Large intestine (tissue), 3 donors: ENCODE data around the gene TBX2. TPM values are rescaled to one million over a fixed set of nuclear protein-coding genes. Genes with fewer than 3 reads are reported as not detected.
"Not testable (repeated sequence)": the region's sequence is repeated elsewhere in the genome, so short reads cannot be mapped to it uniquely, and the experiment has no call there.

Experiments used
- DNase-seq, 2 donors: peaks; one replicate each; pipeline versions ENCODE4 v3.0.0 to v3.0.0-alpha.2; 2013
- H3K27ac ChIP-seq: one replicate; pipeline ENCODE4 v1.5.1; 2013; ENCODE audit warnings: low read length
- H3K27me3 ChIP-seq: 2 replicates; pipeline ENCODE4 v1.6.1; 2013; ENCODE audit warnings: low read length; ENCODE audit not compliant: control insufficient read depth, insufficient read depth
- H3K36me3 ChIP-seq: 2 replicates; pipeline ENCODE4 v1.6.1; 2013; ENCODE audit warnings: low read length; ENCODE audit not compliant: control insufficient read depth, insufficient read depth
- H3K4me1 ChIP-seq: one replicate; pipeline ENCODE4 v1.6.1; 2013; ENCODE audit warnings: low read length; ENCODE audit not compliant: control insufficient read depth, insufficient read depth
- H3K4me3 ChIP-seq: one replicate; pipeline ENCODE4 v1.5.1; 2013; ENCODE audit warnings: low read length
- H3K9me3 ChIP-seq: one replicate; pipeline ENCODE4 v1.6.1; 2013; ENCODE audit warnings: mild to moderate bottlenecking, low read depth, low read length, moderate library complexity; ENCODE audit not compliant: control insufficient read depth
- WGBS: methylation state at CpG from one replicate; pipeline ENCODE4 v1.1.5; 2013; ENCODE audit warnings: low lambda C conversion rate; ENCODE audit not compliant: insufficient coverage; 5-methylcytosine and 5-hydroxymethylcytosine counted together
- polyA plus RNA-seq: library from polyadenylated mRNA; unstranded; fragments of 120-200 nt; gene quantifications from one replicate; pipeline ENCODE4 v1.2.1, GENCODE V29; 2013

Gene TBX2
- polyA plus RNA-seq, 1 donor = 12.0 TPM

- Histone ChIP-seq H3K9me3 (peaks cover 4% of the 10 kb centered on the region), H3K4me3 (no peak overlapping the region), H3K4me1 (no peaks in the 10 kb centered on the region), H3K27me3 (no peaks in the 10 kb centered on the region), H3K27ac (no peak overlapping the region), H3K36me3 (no peaks in the 10 kb centered on the region)
- DNase-seq = no peak
These were observed 36.6 kb downstream of the TBX2 start for GRCh38 chr17:61436273-61436672.

DNA sequence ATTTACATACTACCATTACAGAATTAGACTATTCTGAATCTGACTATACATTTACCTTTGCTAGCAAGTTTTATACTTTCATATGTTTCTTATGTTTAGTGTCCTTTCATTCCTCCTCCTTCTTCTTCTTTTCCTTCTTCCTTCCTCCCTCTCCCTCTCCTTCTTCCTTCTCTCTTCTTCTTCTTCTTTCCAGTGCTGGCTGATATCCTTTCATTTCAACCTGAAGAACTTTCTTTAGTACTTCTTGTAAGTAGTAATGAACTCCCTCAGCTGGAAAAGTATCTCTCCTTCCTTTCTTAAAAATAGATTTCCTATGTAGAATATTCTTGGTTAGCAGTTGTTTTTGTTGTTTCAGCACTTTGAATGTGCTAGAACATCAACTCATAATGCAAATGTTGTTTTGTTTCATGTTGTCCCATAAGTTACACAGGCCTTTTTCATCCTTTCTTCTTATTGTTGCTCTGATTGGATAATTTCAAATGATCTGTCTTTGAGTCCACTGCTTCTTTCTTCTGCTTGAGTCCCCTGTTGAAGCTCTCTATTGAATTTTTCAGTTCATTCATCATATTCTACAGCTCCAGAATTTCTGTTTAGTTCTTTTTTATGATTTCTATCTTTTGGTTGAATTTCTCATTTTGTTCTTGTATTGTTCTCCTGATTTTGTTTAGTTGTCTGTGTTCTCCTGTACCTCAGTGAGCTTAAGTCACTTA lies 37.5 kb downstream of the TBX2 start:
- Histone ChIP-seq H3K9me3 (peaks cover 4% of the 10 kb centered on the region), H3K4me3 (no peak overlapping the region), H3K36me3 (no peaks in the 10 kb centered on the region), H3K4me1 (peaks cover 3% of the 10 kb centered on the region), H3K27me3 (no peaks in the 10 kb centered on the region), H3K27ac (no peak overlapping the region)
- no peak for DNase-seq

DNA sequence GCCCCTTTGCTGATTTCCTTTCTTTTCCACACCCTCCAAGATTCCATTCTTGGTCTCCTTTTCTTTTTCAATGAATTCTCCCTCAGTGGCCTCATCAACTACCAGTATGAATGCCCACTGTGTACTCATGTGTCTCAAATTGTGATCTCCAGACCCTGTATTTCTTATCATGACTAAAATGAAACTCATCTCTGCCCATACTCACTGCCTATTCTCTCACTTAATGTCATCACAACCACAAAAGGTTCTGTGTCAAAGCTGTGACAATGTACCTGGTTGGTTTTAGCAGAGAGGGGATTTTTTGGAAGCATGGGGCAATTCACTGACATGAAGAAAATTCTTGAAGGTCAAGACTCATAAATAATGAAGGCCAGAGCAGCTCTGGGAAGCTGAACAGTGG lies 41.1 kb downstream of the TBX2 start:
- Histone ChIP-seq H3K36me3 (no peaks in the 10 kb centered on the region), H3K9me3 (peaks cover 4% of the 10 kb centered on the region), H3K27ac (no peak overlapping the region), H3K27me3 (no peaks in the 10 kb centered on the region), H3K4me3 (no peak overlapping the region), H3K4me1 (peaks cover 21% of the 10 kb centered on the region)
- no peak for DNase-seq

DNA sequence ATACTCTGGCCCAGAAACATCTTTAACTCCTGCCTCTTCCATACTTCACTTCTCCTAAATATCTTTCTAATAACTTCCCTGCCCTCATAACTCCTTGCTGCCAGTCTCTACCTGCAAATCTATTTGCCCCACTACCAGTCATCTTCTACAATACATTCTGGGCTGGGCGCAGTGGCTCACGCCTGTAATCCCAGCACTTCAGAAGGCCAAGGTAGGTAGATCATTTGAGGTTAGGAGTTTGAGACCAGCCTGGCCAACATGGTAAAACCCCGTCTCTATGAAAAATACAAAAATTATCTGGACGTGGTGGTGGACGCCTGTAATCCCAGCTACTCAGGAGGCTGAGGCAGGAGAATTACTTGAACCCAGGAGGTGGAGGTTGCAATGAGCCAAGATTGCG lies 41.9 kb downstream of the TBX2 start:
- H3K27me3 ChIP-seq, H3K9me3 ChIP-seq, H3K36me3 ChIP-seq, DNase-seq, H3K4me3 ChIP-seq, H3K27ac ChIP-seq: not testable (repeated sequence)
- peaks cover 23% of the 10 kb centered on the region for H3K4me1 ChIP-seq
- no CpG with 5 or more reads among the region's 6 CpGs for WGBS

- H3K4me1 ChIP-seq = peaks cover 25% of the 10 kb centered on the region
- DNase-seq = no peak
- peaks cover 2% of the 10 kb centered on the region for H3K27me3 ChIP-seq
- no peak overlapping the region for H3K4me3 ChIP-seq
- H3K36me3 ChIP-seq = no peaks in the 10 kb centered on the region
- H3K27ac ChIP-seq = peak overlapping the region; percentile 76
- WGBS = no CpG with 5 or more reads among the region's 4 CpGs
- no peaks in the 10 kb centered on the region for H3K9me3 ChIP-seq
These were observed 42.6 kb downstream of the TBX2 start for GRCh38 chr17:61442136-61442775.

DNA sequence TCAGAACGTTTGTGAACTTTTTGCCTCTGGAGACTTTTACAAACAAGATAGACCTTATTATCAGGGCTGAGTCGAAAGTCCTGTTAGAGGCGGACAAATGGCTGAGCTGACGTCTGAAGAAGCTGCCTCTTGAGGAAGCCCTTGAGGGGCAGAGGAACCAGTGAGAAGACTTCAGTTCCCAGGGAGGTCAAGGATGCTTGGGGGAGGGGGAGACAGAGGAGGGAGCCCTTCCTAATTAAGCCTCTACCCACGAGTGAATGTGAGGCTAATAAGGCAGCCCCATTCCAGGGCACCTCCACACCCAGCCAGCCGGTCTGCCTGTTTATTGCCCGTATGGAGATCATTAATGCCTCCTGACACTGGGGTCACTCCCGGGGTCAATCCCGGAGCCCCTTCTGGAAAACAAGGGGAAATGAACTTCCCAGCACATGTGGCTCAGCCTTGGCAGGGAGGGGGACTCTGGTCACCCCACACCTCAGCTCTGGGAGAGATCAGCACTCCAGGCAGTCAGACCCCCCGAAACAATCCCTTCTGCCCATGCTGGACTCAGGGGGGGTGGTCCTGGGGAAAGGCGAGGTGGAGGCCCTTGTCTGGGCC lies 43.3 kb downstream of the TBX2 start:
- H3K36me3 ChIP-seq = no peaks in the 10 kb centered on the region
- peak overlapping the region; percentile 76 for H3K27ac ChIP-seq
- no CpG with 5 or more reads among the region's 11 CpGs for WGBS
- peaks cover 5% of the 10 kb centered on the region for H3K27me3 ChIP-seq
- H3K9me3 ChIP-seq = no peaks in the 10 kb centered on the region
- H3K4me1 ChIP-seq = peaks cover 25% of the 10 kb centered on the region
- H3K4me3 ChIP-seq = no peak overlapping the region
- DNase-seq = peak; percentile 66 to 89

DNA sequence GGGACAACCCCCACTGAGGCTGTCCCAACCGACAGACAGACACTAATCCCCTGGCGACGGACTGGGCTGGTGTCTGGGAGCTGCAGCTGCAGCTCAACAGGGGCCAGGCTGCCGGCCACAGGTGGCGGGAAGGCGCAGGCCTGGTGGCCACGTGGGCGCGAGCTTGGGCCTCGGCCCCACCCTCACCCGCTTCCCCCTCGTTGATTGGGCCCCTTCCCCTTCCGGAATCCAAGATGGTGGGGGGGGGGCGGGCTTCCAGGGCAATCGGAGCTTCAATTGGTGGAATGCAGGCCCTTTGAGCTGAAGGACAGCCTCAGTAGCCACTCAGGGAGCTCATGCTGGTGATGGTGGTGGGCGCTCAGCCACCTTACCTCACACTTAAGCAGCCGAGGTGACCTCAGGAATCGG lies 43.8 kb downstream of the TBX2 start:
- H3K27me3 ChIP-seq = peaks cover 10% of the 10 kb centered on the region
- H3K36me3 ChIP-seq = no peaks in the 10 kb centered on the region
- H3K27ac ChIP-seq = peak overlapping the region; percentile 76
- peaks cover 25% of the 10 kb centered on the region for H3K4me1 ChIP-seq
- H3K9me3 ChIP-seq = no peaks in the 10 kb centered on the region
- WGBS = no CpG with 5 or more reads among the region's 18 CpGs
- no peak overlapping the region for H3K4me3 ChIP-seq
- DNase-seq = no peak

- peaks cover 25% of the 10 kb centered on the region for H3K4me1 ChIP-seq
- no CpG with 5 or more reads among the region's 13 CpGs for WGBS
- H3K4me3 ChIP-seq = no peak overlapping the region
- no peak overlapping the region for H3K27ac ChIP-seq
- H3K27me3 ChIP-seq = peaks cover 13% of the 10 kb centered on the region
- H3K9me3 ChIP-seq = no peaks in the 10 kb centered on the region
- H3K36me3 ChIP-seq = no peaks in the 10 kb centered on the region
- no peak for DNase-seq
These were observed 44.4 kb downstream of the TBX2 start for GRCh38 chr17:61444075-61444474.

DNA sequence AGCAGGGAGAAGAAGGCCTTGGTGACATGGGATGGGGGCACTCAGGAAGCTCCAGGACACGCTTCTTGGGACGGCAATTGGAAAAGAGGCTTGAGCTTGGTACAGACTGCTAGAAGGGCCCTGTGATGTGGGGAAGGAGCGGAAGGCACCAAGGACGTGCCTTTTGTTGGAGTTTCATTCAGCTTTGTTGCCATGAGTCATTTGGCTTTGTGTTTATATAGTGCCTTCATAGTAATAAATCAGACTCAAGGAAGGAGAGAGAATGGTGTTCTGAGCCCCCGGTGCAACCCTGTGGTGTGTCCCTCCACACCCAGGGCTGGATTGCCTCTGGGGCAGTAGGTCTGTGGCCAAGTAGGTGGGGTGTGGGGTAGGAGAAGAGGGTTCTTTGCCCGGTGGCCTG lies 45.2 kb downstream of the TBX2 start:
- DNase-seq = peak in 1 of 2 donors; percentile 51
- Histone ChIP-seq H3K36me3 (no peaks in the 10 kb centered on the region), H3K27ac (no peak overlapping the region), H3K9me3 (no peaks in the 10 kb centered on the region), H3K4me1 (peaks cover 25% of the 10 kb centered on the region), H3K27me3 (peaks cover 18% of the 10 kb centered on the region), H3K4me3 (no peak overlapping the region)
- WGBS = no CpG with 5 or more reads among the region's 6 CpGs

DNA sequence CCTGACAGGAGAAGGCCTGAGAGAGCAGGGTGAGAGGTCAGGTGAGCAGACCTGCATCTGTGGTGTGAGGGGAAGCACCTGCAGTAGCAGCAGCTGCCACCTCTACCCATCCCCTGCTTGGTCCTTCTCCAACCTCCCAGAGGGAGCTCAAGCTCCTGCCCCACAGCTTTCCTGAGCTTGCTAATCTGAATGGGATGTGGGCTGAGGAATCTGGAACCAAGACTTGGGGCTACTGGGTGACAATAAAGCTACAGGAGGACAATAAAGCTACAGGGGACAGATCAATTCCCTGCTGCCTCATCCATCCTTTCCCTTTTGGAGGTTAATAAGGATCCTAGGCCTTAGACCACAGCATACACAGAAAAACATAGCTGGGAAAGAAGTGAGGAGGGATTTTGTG lies 47.7 kb downstream of the TBX2 start:
- H3K4me1 ChIP-seq = peaks cover 24% of the 10 kb centered on the region
- H3K9me3 ChIP-seq = peaks cover 7% of the 10 kb centered on the region
- DNase-seq = no peak
- peaks cover 41% of the 10 kb centered on the region for H3K27me3 ChIP-seq
- H3K36me3 ChIP-seq = no peaks in the 10 kb centered on the region
- no peak overlapping the region for H3K4me3 ChIP-seq
- H3K27ac ChIP-seq = no peak overlapping the region

GRCh38 chr17:61448042-61448441 lies 48.4 kb downstream of the TBX2 start:
- H3K27me3 ChIP-seq = peaks cover 47% of the 10 kb centered on the region
- DNase-seq = no peak
- H3K4me1 ChIP-seq = peaks cover 20% of the 10 kb centered on the region
- WGBS = no CpG with 5 or more reads among the region's 2 CpGs
- peaks cover 11% of the 10 kb centered on the region for H3K9me3 ChIP-seq
- no peak overlapping the region for H3K27ac ChIP-seq
- H3K36me3 ChIP-seq = no peaks in the 10 kb centered on the region
- H3K4me3 ChIP-seq = no peak overlapping the region
